OCI-LY1 (cell line): ENCODE data around the gene COL25A1.

ENCODE experiments used
- CTCF ChIP-seq: fragments of 200-600 bp; sonication (generic), shearing (Covaris generic); IDR thresholded peaks from 2 replicates; pipeline ENCODE4 v1.5.1; 2017; ENCODE audit warnings: mild to moderate bottlenecking, antibody characterized with exemption, low read length, moderate library complexity, mixed read lengths
- EZH2 ChIP-seq: fragments of 200-600 bp; sonication (generic), shearing (Covaris generic); IDR thresholded peaks from 2 replicates; pipeline ENCODE4 v1.8.0; 2017; ENCODE audit warnings: borderline replicate concordance, mixed run types, mild to moderate bottlenecking, antibody characterized with exemption, low read length, moderate library complexity, mixed read lengths

GRCh38 chr4:109218288-109218687 lies 84.2 kb downstream of the COL25A1 start:
- TF ChIP-seq EZH2 (no peak), CTCF (no peak)
